HepG2 (cell line): ENCODE results near the gene MCM3AP. TPM values are rescaled to one million over a fixed set of nuclear protein-coding genes. Genes with fewer than 3 reads are reported as not detected.
A peak's percentile ranks its signal among the peaks of the same experiment; 100 is the strongest.

Source experiments
- CC2D1A ChIP-seq: sonication (generic); formaldehyde crosslinking; IDR thresholded peaks from 2 replicates; pipeline ENCODE4 v1.8.1; 2023; ENCODE audit warnings: mild to moderate bottlenecking, missing genetic modification reagents
- ETV6 ChIP-seq: sonication (generic); formaldehyde crosslinking; conservative IDR thresholded peaks from 2 replicates; pipeline ENCODE4 v1.4.0; 2020; ENCODE audit warnings: missing genetic modification reagents
- HIVEP1 ChIP-seq: sonication (generic); formaldehyde crosslinking; IDR thresholded peaks from 2 replicates; pipeline ENCODE4 v1.4.0; 2020; ENCODE audit warnings: mild to moderate bottlenecking, missing genetic modification reagents
- KMT2A ChIP-seq: sonication (generic); formaldehyde crosslinking; IDR thresholded peaks from 2 replicates; pipeline ENCODE4 v1.4.0; 2020; ENCODE audit warnings: missing genetic modification reagents
- LCORL ChIP-seq, 2 experiments: fragments of 450-650 bp in 1 of 2; sonication (generic) in 1 of 2; formaldehyde crosslinking in 1 of 2; IDR thresholded peaks; 2 replicates each; pipeline versions ENCODE4 v1.5.0 to v1.6.1; 2017 to 2020; ENCODE audit warnings: antibody characterized with exemption in 1 of 2, missing genetic modification reagents in 1 of 2
- MAFK ChIP-seq, 2 experiments: IDR thresholded peaks in 1 of 2; conservative IDR thresholded peaks in 1 of 2; 2 replicates each; pipeline ENCODE4 v1.6.1; 2011; ENCODE audit warnings: improper control_type of control experiment in 2 of 2, low read length in 2 of 2
- NBN ChIP-seq: fragments of 450-650 bp; conservative IDR thresholded peaks from 2 replicates; pipeline ENCODE4 v1.6.1; 2017
- SALL1 ChIP-seq: sonication (generic); formaldehyde crosslinking; IDR thresholded peaks from 2 replicates; pipeline ENCODE4 v1.8.0; 2022; ENCODE audit warnings: mild to moderate bottlenecking, missing genetic modification reagents
- SAP130 ChIP-seq: IDR thresholded peaks from 2 replicates; pipeline ENCODE4 v1.6.1; 2016; ENCODE audit warnings: low read depth
- ZBTB44 ChIP-seq: sonication (generic); formaldehyde crosslinking; IDR thresholded peaks from 2 replicates; pipeline ENCODE4 v1.4.0; 2020; ENCODE audit warnings: missing genetic modification reagents
- ZFP82 ChIP-seq: sonication (generic); formaldehyde crosslinking; IDR thresholded peaks from 2 replicates; pipeline ENCODE4 v1.5.1; 2020; ENCODE audit warnings: mild to moderate bottlenecking, missing genetic modification reagents, borderline replicate concordance
- ZGPAT ChIP-seq: IDR thresholded peaks from 2 replicates; pipeline ENCODE4 v1.6.1; 2016; ENCODE audit warnings: mild to moderate bottlenecking
- ZNF138 ChIP-seq: sonication (generic); formaldehyde crosslinking; IDR thresholded peaks from 2 replicates; pipeline ENCODE4 v1.5.0; 2020; ENCODE audit warnings: mild to moderate bottlenecking, low read depth, missing genetic modification reagents
- ZNF362 ChIP-seq: sonication (generic); formaldehyde crosslinking; IDR thresholded peaks from 2 replicates; pipeline ENCODE4 v1.4.0; 2020; ENCODE audit warnings: missing genetic modification reagents, mild to moderate bottlenecking, borderline replicate concordance
- ZNF496 ChIP-seq: sonication (generic); formaldehyde crosslinking; IDR thresholded peaks from 2 replicates; pipeline ENCODE4 v1.8.1; 2023; ENCODE audit warnings: mild to moderate bottlenecking, moderate library complexity, missing genetic modification reagents; ENCODE audit not compliant: insufficient replicate concordance
- ZNF549 ChIP-seq: sonication (generic); formaldehyde crosslinking; IDR thresholded peaks from 2 replicates; pipeline ENCODE4 v1.5.0; 2020; ENCODE audit warnings: missing genetic modification reagents
- ZNF564 ChIP-seq: sonication (generic); formaldehyde crosslinking; IDR thresholded peaks from 2 replicates; pipeline ENCODE4 v1.8.1; 2023; ENCODE audit warnings: mild to moderate bottlenecking, missing genetic modification reagents
- ZNF576 ChIP-seq: sonication (generic); formaldehyde crosslinking; IDR thresholded peaks from 2 replicates; pipeline ENCODE4 v1.4.0; 2020; ENCODE audit warnings: mild to moderate bottlenecking, missing genetic modification reagents
- ZNF605 ChIP-seq: sonication (generic); formaldehyde crosslinking; IDR thresholded peaks from 2 replicates; pipeline ENCODE4 v1.8.0; 2022; ENCODE audit warnings: mild to moderate bottlenecking, missing genetic modification reagents
- ZNF784 ChIP-seq: sonication (generic); formaldehyde crosslinking; IDR thresholded peaks from 2 replicates; pipeline ENCODE4 v1.5.1; 2020; ENCODE audit warnings: missing genetic modification reagents, mild to moderate bottlenecking, borderline replicate concordance
- ZNF883 ChIP-seq: sonication (generic); formaldehyde crosslinking; IDR thresholded peaks from 2 replicates; pipeline ENCODE4 v1.5.1; 2020; ENCODE audit warnings: mild to moderate bottlenecking, missing genetic modification reagents; ENCODE audit errors: not compliant biosample characterization
- ZUFSP ChIP-seq: sonication (generic); formaldehyde crosslinking; IDR thresholded peaks from 2 replicates; pipeline ENCODE4 v1.9.0; 2021; ENCODE audit warnings: missing genetic modification reagents, mild to moderate bottlenecking, borderline replicate concordance
- polyA plus RNA-seq, 8 experiments: library from polyadenylated mRNA; depleted of rRNA in 3 of 8; stranded (reverse) in 7 of 8; unstranded in 1 of 8; fragments of >200 nt; fragmentation: Illumina TruSeq in 4 of 8; extraction: Trizol in 4 of 8; gene quantifications; 2 replicates each; pipeline versions ENCODE4 v1.2.1 to v1.2.3, GENCODE V29; 2011 to 2016; ENCODE audit warnings: low read depth in 4 of 8, missing spikeins in 1 of 8, mixed read lengths in 1 of 8; ENCODE audit not compliant: insufficient read depth in 1 of 8
- total RNA-seq, 5 experiments: library from RNA; depleted of rRNA; stranded (reverse); fragments of >200 nt; fragmentation: Illumina TruSeq; extraction: Trizol; gene quantifications; 2 replicates each; pipeline ENCODE4 v1.2.3, GENCODE V29; 2016; ENCODE audit warnings: low read depth in 1 of 5

The MCM3AP gene
- total and polyA plus RNA-seq, 2 of the 13 experiments (the other 11 are each of a cell fraction or from before 2014, with no cell fraction given) = 27.0 to 54.7 TPM

GRCh38 chr21:46285761-46286647, 593 bp upstream of the MCM3AP start, which contains the start of gene YBEY (continued):
- TF ChIP-seq MAFK (conservative IDR thresholded peaks at IDR 0.05 in 1 of 2, IDR thresholded peaks at IDR 0.05 in 1 of 2; ENCODE audit: low read length in 2 of 2) (no peak), ZBTB44 (CRISPR knock-in tag) (no peak), KMT2A (peak; percentile 100), ZGPAT (CRISPR knock-in tag) (peak; percentile 93; the same call in 1 of the 2 replicates), ZUFSP (CRISPR knock-in tag) (no peak), ETV6 (CRISPR knock-in tag) (peak; percentile 87), ZNF138 (CRISPR knock-in tag) (no peak), ZNF362 (CRISPR knock-in tag) (no peak; the same call in 1 of the 2 replicates), ZNF564 (CRISPR knock-in tag) (peak; percentile 90), NBN (no peak), SALL1 (CRISPR knock-in tag) (peak; percentile 72), ZNF496 (CRISPR knock-in tag) (no peak), HIVEP1 (CRISPR knock-in tag) (no peak), ZNF576 (no peak), ZNF605 (0 out of 2 replicates have a peak, but pooled peaks have one; percentile 68), ZNF883 (CRISPR knock-in tag) (peak; percentile 52), ZFP82 (CRISPR knock-in tag) (peak; percentile 84; the same call in 1 of the 2 replicates), ZNF784 (CRISPR knock-in tag) (peak; percentile 88), CC2D1A (CRISPR knock-in tag) (no peak), ZNF549 (CRISPR knock-in tag) (no peak), LCORL (IDR thresholded peaks at IDR 0.05) (no peak), LCORL (CRISPR knock-in tag; IDR thresholded peaks at IDR 0.05) (peak; percentile 83), SAP130 (CRISPR knock-in tag) (peak; percentile 97)
